Muscle of leg (tissue), 11 donors: ENCODE measurements around the gene SLC25A22. TPM values are rescaled to one million over a fixed set of nuclear protein-coding genes. Genes with fewer than 3 reads are reported as not detected.

Experiments used
- DNase-seq: peaks from one replicate; pipeline ENCODE4 v3.0.0; 2013
- H3K27ac ChIP-seq: one replicate; pipeline ENCODE4 v1.5.1; 2013; ENCODE audit warnings: mild to moderate bottlenecking, low read length, control low read depth
- H3K27me3 ChIP-seq: one replicate; pipeline ENCODE4 v1.6.1; 2013; ENCODE audit warnings: low read length; ENCODE audit not compliant: control insufficient read depth, insufficient read depth
- H3K36me3 ChIP-seq: one replicate; pipeline ENCODE4 v1.6.1; 2013; ENCODE audit warnings: low read length; ENCODE audit not compliant: control insufficient read depth, insufficient read depth
- H3K4me1 ChIP-seq: one replicate; pipeline ENCODE4 v1.6.1; 2013; ENCODE audit warnings: low read length; ENCODE audit not compliant: control insufficient read depth, insufficient read depth
- H3K4me3 ChIP-seq: one replicate; pipeline ENCODE4 v1.5.1; 2013; ENCODE audit warnings: low read length, control low read depth
- H3K9me3 ChIP-seq: replicated peaks from 2 replicates; pipeline ENCODE4 v1.6.1; 2013; ENCODE audit warnings: low read depth, low read length; ENCODE audit not compliant: control insufficient read depth
- WGBS: methylation state at CpG from one replicate; pipeline ENCODE4 v1.1.5; 2013; ENCODE audit warnings: missing lambda C conversion rate; ENCODE audit not compliant: insufficient coverage; 5-methylcytosine and 5-hydroxymethylcytosine counted together
- polyA plus RNA-seq, 8 donors: library from polyadenylated mRNA; unstranded; fragments of 120-200 nt; gene quantifications; one replicate each; pipeline versions ENCODE4 v1.2.1 to v1.2.3, GENCODE V29; 2013; ENCODE audit warnings: inconsistent platforms in 1 of 8, low replicate concordance in 1 of 8; ENCODE audit not compliant: insufficient read length in 8 of 8, insufficient read depth in 1 of 8
- total RNA-seq: library from RNA; stranded (reverse); fragments of 120-200 nt; gene quantifications from one replicate; pipeline ENCODE4 v1.2.4, GENCODE V29; 2013

The SLC25A22 gene
- total and polyA plus RNA-seq, 9 donors = 5.4 to 15.8 (median 13.6) TPM

GRCh38 chr11:842370-843002 lies 44.4 kb upstream of the SLC25A22 start, which contains the start of the genes POLR2L and TSPAN4:
POLR2L (minus strand) TSS chr11:842529; CDS start chr11:842508, 21 bp downstream.
TSPAN4 (plus strand) TSS chr11:842852; CDS start chr11:850305, 7,453 bp downstream.
- peak; percentile 95 for DNase-seq
- H3K27me3 ChIP-seq = no peaks in the 10 kb centered on the region
- H3K27ac ChIP-seq = peak within 1 kb of the TSS; percentile 93
- WGBS = under 1% methylated on average over 85 of the region's 87 CpGs
- no peaks in the 10 kb centered on the region for H3K9me3 ChIP-seq
- peaks cover 70% of the 10 kb centered on the region for H3K4me1 ChIP-seq
- H3K36me3 ChIP-seq = peaks cover 39% of the 10 kb centered on the region
- H3K4me3 ChIP-seq = peak within 1 kb of the TSS; percentile 86

DNA sequence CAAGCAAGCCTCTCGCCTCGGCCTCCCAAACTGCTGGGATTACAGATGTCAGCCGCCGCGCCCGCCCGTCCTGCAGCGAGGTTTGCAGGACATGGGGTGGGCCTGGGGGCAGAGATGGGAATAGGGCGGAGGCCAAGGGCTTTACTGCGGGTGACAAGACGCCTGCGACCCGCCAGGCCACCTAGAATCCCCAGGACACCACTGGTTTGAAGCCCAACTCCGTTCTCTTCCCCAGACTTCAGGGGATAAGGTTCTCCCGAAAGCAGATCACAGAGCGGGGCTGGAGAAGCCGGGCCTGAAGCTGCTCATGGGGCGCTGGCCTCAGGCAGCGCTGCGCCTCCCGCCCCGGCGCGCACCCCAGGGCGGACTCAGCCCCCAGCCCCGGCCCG lies 43.9 kb upstream of the SLC25A22 start:
- peaks cover 70% of the 10 kb centered on the region for H3K4me1 ChIP-seq
- H3K27me3 ChIP-seq = no peaks in the 10 kb centered on the region
- peaks cover 44% of the 10 kb centered on the region for H3K36me3 ChIP-seq
- no peaks in the 10 kb centered on the region for H3K9me3 ChIP-seq
- DNase-seq = no peak
- peak overlapping the region; percentile 62 for H3K27ac ChIP-seq
- 1% methylated on average over 27 of the region's 27 CpGs for WGBS
- H3K4me3 ChIP-seq = peak overlapping the region; percentile 86

DNA sequence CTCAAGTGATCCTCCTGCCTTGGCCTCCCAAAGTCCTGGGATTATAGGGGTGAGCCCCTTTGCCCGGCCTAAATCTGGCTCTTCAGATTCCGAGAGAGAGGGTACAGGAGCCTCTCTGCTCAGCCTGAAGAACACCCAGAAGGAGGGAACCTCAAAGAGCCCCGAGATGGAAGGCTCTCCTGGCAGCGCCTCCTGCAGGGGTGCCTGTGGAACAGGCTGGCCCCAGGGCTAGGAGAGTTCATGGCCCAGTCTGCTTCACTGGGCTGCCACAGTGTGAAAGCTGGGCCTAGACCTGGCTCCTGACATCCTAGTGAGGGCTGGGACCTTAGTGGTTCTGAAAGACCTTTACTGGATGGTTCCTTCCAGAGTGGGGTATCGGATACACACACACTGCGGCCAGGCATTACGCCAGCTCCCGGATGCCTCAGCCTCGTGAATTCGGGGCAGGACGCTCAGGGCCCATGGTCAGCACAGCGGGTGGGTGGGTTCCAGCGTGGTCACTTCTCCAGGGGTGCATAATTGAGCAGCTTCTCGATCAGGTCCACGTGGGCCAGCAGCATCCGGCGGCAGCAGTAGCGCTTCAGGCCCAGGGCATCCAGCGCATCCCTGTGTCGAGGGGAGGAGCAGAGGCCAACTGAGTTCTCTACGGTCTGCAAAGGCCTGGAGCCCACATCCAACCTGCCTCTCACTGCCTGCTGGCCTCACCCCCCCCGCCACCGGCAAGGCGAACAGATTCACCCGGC lies 42.0 kb upstream of the SLC25A22 start:
- DNase-seq = no peak
- Histone ChIP-seq H3K36me3 (peaks cover 57% of the 10 kb centered on the region), H3K4me3 (no peak overlapping the region), H3K9me3 (no peaks in the 10 kb centered on the region), H3K4me1 (peaks cover 61% of the 10 kb centered on the region), H3K27me3 (no peaks in the 10 kb centered on the region), H3K27ac (no peak overlapping the region)
- WGBS = 78% methylated on average over 20 of the region's 25 CpGs

DNA sequence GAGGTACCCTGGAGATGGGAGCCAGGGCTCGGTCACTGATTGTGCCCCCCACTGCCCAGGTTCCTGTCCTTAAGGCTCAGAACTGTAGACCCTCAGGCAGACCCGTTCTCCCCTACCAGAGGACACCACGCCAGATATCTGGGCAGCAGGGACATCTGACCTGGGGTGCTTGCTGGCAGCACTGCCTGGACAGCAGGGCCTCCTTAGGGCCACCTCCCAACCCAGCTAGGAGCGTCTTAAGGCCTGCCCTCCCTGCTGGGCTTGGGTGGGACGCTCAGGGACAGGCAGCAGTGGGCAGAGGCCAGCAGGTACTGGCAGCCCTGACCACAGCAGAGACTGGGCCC lies 41.2 kb upstream of the SLC25A22 start:
- Histone ChIP-seq H3K4me1 (peaks cover 61% of the 10 kb centered on the region), H3K9me3 (no peaks in the 10 kb centered on the region), H3K27me3 (no peaks in the 10 kb centered on the region), H3K27ac (peak overlapping the region; percentile 71), H3K36me3 (peaks cover 65% of the 10 kb centered on the region), H3K4me3 (no peak overlapping the region)
- DNase-seq = no peak
- 74% methylated on average over 3 of the region's 5 CpGs for WGBS

DNA sequence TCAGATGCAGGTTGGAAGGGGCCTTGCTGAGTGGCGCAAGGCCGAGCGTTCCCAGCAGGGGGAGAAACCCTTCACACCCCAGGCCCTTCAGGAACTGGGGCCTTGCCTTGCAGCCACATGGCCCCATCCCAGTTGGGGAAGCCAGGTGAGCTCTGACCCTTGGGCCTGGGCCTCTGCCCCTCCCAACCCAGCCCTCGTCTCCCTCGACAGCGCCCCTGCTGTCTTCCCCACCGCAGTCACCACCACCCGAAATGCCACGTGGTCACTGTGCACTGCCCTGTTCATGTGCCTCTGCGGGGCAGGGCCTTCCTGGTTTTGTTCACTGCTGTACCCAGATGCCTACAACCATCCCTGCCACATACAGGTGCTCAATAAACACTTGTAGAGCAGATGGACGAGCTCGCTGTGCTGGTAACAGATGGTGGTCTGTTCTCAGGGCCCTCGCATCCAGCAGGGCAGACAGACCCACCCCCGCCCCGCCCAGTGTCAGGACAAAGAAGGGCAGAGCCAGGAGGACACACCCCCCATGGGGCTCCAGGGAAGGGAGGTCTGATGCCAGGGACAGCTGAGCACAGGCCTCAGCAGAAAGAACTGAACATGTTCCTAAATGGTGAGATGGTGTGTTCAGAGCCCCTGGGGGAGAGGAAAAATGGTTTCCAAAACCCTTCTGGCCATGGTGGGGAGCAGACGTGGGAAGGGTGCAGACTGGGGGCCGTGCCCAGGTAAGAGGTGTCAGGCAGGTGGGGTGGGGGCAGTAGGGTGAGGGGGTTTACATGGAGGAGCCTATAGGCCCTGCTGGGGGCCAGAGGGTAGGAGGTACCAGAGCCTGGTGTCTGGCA lies 40.6 kb upstream of the SLC25A22 start:
- 52% methylated on average over 16 of the region's 17 CpGs for WGBS
- Histone ChIP-seq H3K27me3 (no peaks in the 10 kb centered on the region), H3K36me3 (peaks cover 65% of the 10 kb centered on the region), H3K4me1 (peaks cover 61% of the 10 kb centered on the region), H3K4me3 (no peak overlapping the region), H3K27ac (peak overlapping the region; percentile 71), H3K9me3 (no peaks in the 10 kb centered on the region)
- no peak for DNase-seq

GRCh38 chr11:837990-838307 lies 39.9 kb upstream of the SLC25A22 start:
- no peak for DNase-seq
- no peaks in the 10 kb centered on the region for H3K27me3 ChIP-seq
- no peak overlapping the region for H3K4me3 ChIP-seq
- peaks cover 56% of the 10 kb centered on the region for H3K4me1 ChIP-seq
- no peaks in the 10 kb centered on the region for H3K9me3 ChIP-seq
- peaks cover 65% of the 10 kb centered on the region for H3K36me3 ChIP-seq
- WGBS = 95% methylated on average over 4 of the region's 8 CpGs
- no peak overlapping the region for H3K27ac ChIP-seq

DNA sequence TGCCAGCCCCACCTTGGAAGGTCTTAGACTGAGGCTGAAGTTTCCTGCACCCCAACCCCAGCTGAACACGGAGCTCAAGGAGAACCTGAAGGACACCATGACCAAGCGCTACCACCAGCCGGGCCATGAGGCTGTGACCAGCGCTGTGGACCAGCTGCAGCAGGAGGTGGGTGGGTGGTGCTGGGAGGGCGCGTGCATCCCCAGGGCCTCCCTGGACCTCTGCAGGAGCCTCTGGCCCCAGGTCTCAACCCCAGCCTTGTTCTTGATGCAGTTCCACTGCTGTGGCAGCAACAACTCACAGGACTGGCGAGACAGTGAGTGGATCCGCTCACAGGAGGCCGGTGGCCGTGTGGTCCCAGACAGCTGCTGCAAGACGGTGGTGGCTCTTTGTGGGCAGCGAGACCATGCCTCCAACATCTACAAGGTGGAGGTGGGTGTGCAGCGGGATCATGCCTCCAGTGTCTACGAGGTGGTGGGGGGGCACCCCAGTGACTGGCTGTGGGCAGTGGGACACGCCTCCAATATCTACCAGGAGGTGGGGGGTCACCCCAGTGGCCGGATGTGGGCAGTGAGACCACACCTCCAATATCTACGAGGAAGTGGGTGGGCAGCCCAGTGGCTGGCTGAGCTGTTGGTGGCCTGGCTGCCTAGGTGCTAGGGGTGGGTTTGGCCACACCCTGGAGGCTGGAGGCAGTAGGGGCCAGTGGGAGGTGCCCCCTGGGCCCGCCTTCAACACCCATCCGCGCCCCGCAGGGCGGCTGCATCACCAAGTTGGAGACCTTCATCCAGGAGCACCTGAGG lies 39.3 kb upstream of the SLC25A22 start:
- peaks cover 58% of the 10 kb centered on the region for H3K4me1 ChIP-seq
- H3K9me3 ChIP-seq = no peaks in the 10 kb centered on the region
- WGBS = 87% methylated on average over 10 of the region's 22 CpGs
- H3K27me3 ChIP-seq = no peaks in the 10 kb centered on the region
- peaks cover 65% of the 10 kb centered on the region for H3K36me3 ChIP-seq
- DNase-seq = no peak
- H3K4me3 ChIP-seq = no peak overlapping the region
- H3K27ac ChIP-seq = no peak overlapping the region

DNA sequence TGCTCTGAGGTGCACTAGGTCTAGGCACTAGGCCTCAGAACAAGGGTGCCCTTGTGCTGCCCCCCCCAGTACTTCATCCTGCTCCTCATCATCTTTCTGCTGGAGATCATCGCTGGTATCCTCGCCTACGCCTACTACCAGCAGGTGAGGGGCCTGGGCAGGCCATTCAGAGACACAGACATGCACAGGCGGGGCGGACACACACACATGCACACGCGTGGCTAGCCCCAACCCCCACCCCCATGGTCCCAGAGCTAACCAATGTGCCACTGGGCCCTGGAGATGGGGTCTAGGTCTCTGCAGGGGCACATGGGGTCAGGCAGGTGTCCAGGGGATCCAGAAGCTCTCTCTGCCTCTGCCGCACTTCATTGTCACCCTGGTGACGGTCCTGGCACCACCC lies 38.6 kb upstream of the SLC25A22 start:
- Histone ChIP-seq H3K4me1 (peaks cover 63% of the 10 kb centered on the region), H3K36me3 (peaks cover 65% of the 10 kb centered on the region), H3K27ac (no peak overlapping the region), H3K27me3 (peaks cover 3% of the 10 kb centered on the region), H3K4me3 (no peak overlapping the region), H3K9me3 (no peaks in the 10 kb centered on the region)
- DNase-seq = no peak
- 81% methylated on average over 8 of the region's 9 CpGs for WGBS

DNA sequence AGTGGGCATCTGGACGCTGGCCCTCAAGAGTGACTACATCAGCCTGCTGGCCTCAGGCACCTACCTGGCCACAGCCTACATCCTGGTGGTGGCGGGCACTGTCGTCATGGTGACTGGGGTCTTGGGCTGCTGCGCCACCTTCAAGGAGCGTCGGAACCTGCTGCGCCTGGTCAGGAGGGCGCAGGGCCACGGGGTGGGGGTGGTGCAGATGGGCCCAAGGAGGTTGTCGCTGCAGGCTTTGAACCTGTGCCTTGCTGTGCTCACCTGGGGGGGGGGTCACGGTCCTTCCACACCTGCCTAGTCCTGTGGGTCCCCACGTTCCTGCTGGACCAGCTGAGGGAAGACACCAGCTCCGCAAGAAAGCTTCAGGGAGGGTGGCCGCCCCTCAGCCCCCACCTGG lies 38.2 kb upstream of the SLC25A22 start:
- peaks cover 63% of the 10 kb centered on the region for H3K4me1 ChIP-seq
- DNase-seq = no peak
- WGBS = 90% methylated on average over 7 of the region's 14 CpGs
- H3K9me3 ChIP-seq = no peaks in the 10 kb centered on the region
- H3K27ac ChIP-seq = no peak overlapping the region
- peaks cover 8% of the 10 kb centered on the region for H3K27me3 ChIP-seq
- H3K36me3 ChIP-seq = peaks cover 64% of the 10 kb centered on the region
- H3K4me3 ChIP-seq = no peak overlapping the region
